Stimulated activated CD8-positive, alpha-beta memory T cell treated with anti-CD3 and anti-CD28 coated beads, Interleukin-15, amount 100 ng/mL, for 4 hours (primary cell): ENCODE measurements around the gene STAP2.
"Not testable (repeated sequence)": the region's sequence is repeated elsewhere in the genome, so short reads cannot be mapped to it uniquely, and the experiment has no call there.

ENCODE experiments used
- DNase-seq, 2 donors: peaks; one replicate each; pipeline ENCODE4 v3.0.0-alpha.2; 2020; ENCODE audit warnings: low read depth in 2 of 2

The STAP2 gene

DNA sequence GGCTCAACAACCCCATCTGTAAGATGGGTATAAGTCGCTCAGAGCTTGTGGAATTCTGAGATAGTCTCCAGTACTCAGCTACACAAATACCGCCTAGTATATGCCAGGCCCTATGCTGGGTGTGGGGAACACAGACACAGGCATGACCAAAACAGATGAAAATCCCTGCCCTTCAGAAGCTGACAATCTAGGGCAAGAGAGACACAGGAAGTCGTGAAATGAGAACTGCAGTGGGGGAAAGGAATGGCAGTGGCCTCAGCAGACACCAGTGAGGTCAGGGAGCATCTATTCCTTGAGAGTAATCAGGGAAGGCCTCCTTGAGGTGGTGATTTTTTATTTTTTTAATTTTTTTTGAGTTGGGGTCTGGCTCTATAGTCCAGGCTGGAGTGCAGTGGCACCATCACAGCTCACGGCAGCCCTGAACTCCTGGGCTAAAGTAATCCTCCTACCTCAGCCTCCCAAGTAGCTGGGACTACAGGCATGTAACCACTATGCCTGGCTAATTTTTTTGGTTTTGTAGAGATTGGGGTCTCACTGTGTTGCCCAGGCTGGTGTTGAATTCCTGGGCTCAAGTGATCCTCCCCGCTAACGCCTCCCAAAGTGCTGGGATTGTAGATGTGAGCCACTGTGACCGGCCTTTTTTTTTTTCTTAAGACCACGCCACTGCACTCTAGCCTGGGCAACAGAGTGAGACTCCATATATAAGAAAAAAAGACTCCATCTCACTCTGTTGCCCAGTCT lies 39.6 kb downstream of the STAP2 start:
- DNase-seq = no peak

DNA sequence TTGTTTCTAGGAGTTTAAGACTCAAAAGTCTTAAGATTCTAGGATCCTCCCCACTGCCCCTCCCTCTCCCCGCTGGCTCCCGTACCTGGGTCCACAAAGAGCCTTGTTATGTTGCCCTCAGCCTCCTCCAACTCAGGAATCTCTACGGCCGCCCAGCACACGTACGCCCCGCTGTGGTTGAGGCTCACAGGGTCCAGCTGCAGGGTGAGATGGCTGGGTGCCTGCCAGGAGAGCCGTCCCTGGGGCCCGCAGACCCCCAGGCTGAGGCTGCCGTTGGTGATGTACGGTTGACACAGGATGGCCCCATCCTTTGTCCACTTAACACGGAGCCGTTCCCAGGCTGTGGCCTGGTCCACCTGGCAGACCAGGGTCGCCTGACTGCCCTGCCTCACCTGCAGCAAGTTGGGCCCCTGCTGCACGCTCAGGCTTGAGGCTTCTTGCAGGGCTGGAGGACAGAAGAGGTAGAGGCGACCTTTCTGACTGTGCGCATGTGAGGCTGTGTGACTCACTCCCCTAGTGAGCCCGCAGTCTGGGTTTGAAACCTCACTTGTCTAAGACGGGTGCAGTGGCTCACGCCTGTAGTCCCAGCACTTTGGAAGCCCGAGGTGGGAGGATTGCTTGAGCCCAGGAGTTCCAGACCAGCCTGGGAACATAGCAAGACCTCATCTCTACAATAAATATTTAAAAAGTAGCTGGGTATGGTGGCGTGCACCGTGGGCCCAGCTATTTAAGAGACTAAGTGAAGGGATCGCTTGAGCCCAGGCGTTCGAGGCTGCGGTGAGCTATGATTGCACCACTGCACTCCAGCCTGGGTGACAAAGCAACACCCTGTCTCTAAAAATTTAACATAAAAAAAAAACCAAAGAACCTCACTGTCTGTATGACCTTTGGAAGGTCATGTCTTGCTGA lies 40.5 kb downstream of the STAP2 start:
- no peak for DNase-seq

DNA sequence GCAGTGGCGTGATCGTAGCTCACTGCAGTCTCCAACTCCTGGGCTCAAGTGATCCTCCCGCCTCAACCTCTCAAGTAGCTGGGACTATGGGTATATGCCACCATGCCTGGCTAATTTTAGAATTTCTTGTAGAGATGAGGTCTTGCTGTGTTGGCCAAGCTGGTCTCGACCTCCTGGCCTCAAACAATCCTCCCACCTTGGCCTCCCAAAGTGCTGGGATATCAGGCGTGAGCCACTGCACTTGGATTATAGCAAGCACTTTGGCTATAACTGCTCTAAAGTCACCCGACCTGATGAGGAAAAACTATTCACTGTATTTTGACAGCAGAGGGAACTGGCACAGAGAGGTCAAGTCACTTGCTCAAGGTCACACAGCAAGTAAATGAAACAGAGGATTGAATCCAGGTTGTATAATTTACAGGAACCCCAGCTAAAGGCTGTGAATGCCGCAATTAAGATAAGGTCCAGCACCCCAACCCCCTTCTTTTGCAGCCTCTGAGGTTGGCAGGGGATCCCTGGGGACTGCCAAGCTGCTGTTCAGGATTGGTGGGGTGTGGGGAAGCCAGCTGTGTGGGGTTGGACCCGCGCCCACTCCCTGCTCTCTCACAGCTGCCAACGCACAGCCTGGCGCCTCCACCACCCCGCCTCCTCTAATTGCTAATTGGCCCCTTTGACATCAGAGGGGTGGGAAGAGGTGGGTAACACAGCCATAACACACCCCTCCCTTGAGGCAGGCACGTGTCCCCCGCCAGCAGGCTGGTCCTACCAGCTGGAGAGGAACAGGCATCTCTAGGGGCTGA lies 42.5 kb downstream of the STAP2 start:
- no peak for DNase-seq

DNA sequence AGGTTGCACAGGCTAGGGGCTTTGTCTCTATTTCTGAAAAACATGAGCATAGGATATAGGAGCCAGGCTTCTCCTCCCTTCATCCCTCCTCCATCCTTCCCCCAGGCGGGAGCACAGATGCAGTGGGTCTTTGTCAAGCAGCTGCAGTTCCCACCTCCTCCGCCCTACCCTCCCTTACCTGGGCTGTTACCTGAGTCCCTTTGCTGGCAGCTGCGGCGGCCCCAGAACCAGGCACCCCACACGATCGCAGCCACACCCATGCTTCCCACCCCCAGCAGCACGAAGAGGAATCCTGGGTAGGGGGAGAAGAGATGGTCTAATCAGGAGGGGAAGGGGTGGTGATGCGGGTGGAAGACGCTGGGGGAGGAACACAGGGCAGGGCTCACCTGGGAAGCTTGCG lies 44.2 kb downstream of the STAP2 start:
- no peak for DNase-seq

DNA sequence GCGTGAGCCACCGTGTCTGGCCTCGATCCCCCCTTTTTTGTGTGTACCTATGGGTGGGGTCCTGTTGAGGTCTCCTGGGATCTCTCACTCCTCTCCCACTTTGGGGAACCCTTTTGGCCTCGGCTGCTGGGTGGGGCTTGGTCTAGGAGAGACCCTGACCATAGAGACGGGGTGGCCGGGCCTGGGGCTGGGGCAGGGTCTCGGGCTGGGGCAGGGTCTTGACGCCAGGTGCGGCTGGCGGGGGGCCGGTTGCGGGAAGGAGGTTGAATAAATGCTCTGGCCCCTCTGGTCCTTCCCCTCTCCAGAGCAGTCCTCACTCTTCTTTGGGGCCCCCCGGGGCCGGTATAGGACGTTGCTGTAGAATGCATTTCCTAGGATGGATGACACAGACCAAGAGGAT lies 46.1 kb downstream of the STAP2 start:
- no peak for DNase-seq

DNA sequence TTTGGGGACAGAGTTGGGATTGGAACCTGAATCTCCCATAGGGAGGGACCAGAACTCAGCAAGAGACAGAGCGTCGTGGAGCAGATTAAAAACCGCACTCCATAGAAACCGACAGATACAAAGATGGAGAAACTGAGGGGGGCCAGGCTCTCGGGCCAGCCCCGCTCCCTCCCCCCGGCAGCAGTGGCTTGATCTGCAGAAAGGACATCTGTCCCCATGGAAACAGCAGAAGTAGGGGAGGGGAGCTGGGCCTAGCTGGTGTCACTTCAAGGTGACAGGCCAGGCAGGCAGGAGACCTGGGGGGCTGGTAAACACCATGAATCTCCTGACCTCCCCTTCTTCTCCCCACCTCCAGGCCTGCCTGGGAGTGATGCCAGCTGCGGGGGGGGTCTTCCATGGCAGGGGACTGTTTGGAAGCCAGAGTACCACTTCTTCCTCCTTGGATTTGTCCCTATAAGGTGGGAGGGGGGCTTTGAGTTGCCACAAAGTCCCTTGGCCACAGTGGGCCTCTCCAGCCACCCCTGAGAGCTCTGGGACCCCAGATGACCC lies 47.4 kb downstream of the STAP2 start:
- no peak for DNase-seq

DNA sequence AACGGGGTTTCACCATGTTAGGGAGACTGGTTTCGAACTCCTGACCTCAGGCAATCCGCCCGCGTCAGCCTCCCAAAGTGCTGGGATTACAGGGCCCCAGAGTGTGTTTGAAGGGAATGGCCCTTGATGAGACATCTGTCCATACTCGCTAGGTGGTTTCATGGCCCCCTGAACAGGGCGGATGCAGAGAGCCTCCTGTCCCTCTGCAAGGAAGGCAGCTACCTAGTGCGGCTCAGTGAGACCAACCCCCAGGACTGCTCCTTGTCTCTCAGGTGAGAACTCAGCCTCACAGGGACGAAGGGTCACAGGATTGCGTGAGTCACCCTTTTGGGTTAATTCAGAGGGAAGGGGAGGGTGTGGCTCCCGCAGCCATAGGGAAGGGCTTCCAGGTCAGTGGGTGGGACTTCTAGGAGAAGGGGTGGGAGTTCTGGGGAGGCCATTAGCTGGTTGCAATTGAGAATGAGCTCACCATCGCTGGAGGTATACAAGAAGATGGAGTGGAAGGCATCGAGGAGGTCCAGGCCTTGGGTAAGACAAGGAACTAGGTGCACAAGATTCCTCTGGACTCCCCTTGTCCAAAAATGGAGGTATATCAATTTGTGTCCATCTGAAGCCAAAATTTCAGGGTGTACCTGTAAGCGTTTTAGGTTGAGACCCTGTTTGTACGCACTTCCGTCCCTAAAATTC lies 50.4 kb downstream of the STAP2 start:
- no peak for DNase-seq

DNA sequence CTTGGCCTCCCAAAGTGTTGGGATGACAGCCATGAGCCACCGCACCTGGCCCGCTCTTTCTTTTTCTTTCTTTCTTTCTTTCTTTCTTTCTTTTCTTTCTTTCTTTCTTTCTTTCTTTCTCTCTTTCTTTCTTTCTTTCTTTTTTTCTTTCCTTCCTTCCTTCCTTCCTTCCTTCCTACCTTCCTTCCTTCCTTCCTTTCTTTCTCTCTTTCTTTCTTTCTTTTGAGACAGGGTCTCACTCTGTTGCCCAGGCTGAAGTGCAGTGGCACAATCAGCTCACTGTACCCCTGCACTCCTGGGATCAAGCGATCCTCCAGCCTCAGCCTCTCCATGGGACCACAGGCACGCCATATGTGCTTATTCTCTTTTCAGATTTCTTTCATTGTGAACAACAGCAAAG lies 52.5 kb downstream of the STAP2 start:
- not testable (repeated sequence) for DNase-seq

DNA sequence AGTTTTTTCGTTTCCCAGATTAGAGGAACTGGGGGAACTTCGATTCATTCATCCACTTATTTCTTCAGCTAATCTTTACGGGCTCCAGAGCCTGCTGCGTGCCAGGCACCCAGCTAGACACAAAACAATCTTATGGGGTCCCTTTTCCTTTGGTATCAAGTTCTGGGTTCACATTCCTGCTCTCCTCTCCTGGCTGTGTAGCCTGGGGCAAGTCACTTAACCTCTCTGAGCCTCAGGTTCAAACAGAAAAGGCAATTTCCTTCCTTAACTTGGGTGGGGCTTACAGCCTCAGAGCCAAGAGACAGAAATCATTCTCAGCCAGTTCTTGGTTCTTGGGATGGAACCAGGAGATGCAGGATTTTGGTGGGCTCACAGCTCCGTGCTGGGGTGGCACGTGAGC lies 53.7 kb downstream of the STAP2 start:
- DNase-seq = no peak

DNA sequence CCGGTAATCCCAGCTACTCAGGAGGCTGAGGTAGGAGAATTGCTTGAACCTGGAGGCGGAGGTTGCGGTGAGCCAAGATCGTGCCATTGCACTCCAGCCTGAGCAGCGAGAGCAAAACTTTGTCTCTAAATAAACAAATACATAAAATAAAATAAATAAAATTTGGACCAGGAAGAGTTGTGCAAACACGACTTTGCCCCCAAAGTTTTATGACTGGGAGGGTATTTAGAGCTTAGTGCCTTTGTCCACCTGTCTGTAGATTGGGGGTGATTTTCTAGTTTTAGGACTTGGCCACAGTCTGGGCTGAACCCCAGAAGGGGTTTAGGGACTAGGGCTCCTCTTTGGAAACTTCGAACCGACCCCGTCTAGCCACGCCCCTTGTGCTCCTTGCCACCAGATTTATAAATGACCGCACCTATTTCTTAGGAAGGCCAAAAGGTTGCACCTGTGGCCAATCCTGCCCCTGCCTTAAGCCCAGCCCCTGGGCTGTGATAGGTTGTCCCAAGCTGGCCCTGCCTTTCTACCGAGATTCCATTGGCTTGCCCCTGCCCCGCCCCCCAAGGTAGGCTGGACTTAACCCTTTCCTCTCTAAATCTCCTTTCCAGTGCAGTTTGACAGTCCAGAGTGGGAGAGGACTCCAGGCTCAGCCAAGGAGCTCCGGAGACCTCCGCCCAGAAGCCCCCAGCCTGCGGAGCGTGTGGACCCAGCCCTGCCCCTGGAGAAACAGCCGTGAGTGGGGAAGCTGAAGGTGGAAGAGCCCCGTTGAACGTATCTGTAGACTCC lies 54.3 kb downstream of the STAP2 start:
- no peak for DNase-seq

DNA sequence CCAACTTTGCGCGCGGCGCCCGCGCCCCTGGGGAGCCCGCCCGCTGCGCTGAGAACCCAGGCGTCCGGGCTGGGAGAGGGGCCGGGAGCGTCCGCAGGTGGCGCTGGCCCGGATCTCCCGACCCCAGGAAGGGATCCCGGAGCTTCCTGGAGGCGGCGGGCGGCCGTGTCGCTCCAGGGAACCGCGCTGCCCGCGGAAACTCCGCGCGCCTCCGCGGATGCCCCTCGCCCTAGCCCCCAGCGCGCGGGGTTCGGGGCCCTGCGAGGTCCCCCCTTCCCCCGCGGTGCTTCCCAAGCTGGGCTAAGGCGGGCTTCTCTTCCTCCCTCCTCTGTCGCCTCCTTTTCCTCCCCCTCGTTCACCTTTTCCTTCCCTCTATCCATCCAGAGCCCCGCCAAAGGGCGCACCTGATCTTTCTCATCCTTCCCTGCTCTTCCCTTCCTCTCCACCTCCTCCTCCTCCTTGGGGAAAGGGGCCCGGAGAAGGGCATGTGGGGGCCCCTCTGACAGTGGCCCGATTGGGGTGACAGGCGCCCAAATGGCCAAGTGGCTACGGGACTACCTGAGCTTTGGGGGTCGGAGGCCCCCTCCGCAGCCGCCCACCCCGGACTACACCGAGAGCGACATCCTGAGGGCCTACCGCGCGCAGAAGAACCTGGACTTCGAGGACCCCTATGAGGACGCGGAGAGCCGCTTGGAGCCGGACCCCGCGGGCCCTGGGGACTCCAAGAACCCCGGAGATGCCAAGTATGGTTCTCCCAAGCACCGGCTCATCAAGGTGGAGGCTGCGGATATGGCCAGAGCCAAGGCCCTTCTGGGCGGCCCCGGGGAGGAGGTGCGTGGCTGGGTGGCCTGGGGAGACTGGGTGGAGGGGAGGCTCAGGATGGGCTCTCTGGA lies 58.9 kb downstream of the STAP2 start:
- DNase-seq = no peak

DNA sequence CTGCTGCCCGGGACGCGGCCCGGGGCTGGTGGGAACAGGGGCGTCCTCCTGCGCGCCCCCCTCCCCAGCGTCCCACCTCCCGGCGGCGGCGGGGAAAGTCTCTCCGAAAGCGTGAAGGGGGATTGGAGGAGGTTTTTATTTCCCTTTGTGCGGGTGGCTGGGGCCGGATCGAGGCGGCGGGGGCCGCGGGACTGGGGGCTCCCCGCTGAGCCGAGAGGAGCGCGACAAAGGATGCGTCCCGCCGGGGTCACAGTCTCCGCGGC lies 59.4 kb downstream of the STAP2 start:
- no peak for DNase-seq

DNA sequence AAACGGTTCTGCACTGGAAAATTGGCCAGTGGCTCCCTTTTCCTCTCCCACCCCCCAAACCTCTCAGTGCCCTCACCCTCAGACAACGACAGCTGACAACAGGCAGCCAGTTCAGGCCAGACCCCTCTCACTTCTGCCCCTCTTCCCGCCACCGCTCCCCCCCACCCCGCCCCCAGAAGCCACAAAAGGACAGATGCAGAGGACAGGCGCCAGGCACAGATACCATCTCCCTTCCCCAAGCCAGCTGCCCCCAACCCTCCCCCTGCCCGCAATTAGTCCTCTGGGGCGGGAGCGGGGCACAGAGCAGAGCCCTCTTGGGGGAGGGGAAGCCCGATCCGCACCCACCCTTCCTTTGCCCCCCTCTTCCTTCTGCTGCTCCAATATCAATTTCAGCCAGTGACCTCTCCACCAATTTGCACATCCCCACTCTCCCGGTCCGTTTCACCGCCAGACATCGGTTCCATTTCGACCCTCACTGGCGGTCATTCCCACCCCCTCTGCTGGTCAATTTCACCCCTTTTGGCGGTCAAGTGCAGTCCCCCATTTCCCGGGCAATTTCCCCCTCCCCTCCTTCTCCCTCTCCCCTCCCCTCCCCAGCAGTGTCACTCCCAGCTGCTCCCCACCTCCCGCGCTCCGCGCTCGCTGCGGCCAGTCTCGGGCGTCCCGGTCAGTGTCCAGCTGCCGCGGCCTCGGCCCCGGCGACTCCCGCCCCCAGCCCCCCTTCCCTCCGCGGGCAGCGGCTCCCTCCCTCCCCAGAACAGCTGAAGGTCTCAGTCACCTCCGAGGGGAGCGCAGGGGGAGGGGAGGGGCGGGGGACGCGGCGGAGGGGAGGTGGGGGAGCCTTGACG lies 60.0 kb downstream of the STAP2 start, which contains the start of gene SHD:
TSS of gene SHD (plus strand) at position 848 of the 848 bp plus-strand sequence. CDS start 798 bp downstream, outside the sequence.
- no peak for DNase-seq

DNA sequence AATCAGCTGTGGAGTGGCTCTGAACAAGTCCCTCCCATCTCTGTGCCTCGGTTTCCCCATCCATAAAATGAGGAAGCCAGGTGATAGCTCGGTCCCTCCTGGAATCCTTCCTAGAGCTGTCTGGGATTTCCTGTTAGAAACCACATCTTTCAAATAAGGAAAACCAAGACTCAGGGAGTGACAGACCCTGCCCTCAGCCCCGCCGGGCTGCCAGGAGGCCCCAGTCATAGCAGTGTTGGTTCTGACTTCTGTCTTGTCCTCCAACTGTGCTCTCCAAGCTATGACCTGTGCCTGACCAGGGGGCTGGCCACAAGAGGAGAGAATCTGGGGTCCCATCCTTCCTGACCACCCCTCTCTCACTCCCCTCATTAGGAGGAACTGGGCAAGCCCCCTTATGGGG lies 60.6 kb downstream of the STAP2 start:
- DNase-seq = no peak

DNA sequence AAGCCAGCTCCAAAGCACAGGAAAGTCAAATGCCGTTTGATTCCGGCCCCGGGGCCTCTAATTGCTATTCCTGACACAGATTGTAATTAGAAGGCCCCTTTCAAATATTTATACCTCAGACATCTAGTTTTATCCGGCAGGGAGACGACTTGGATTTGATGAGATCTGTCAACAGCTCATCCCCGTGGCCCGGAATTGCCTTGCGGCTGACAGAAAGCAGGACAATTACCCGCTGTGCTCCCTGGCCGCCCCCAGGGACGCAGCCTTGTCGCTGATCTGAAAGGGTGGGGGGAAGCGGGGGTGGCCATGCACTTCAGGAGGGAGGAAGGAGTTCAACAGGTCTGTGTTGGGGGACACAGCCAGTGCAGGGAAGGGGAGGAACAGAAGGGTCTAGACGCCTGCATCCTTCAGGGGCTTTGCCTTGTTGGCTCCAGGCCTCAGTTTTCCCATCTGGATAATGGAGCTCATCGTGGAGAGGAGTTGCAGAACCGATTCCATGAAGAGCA lies 61.4 kb downstream of the STAP2 start:
- DNase-seq = no peak

DNA sequence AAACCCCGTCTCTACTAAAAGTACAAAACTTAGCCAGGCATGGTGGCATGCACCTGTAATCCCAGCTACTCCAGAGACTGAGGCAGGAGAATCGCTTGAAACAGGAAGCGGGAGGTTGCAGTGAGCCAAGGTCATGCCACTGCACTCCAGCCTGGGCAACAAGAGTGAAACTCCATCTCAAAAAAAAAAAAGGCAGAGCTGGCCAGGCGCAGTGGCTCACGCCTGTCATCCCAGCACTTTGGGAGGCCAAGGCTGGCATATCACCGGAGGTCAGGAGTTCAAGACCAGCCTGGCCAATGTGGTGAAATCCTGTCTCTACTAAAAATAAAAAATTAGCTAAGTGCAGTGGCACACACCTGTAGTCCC lies 64.3 kb downstream of the STAP2 start:
- DNase-seq = not testable (repeated sequence)
